IPS DF 6.9 (cell line): ENCODE data around the gene BAHCC1.

ENCODE experiments used
- DNase-seq: peaks from one replicate; pipeline ENCODE4 v3.0.0-alpha.2; 2013; ENCODE audit warnings: low read depth, low spot score
- H3K27ac ChIP-seq: one replicate; pipeline ENCODE4 v1.5.1; 2013; ENCODE audit warnings: low read length, control low read depth
- H3K27me3 ChIP-seq: 2 replicates; pipeline ENCODE4 v1.6.1; 2013; ENCODE audit warnings: mild to moderate bottlenecking, low read length; ENCODE audit not compliant: control insufficient read depth, insufficient read depth
- H3K36me3 ChIP-seq: 2 replicates; pipeline ENCODE4 v1.6.1; 2013; ENCODE audit warnings: low read length; ENCODE audit not compliant: control insufficient read depth, insufficient read depth
- H3K4me1 ChIP-seq: 2 replicates; pipeline ENCODE4 v1.6.1; 2013; ENCODE audit warnings: low read length; ENCODE audit not compliant: control insufficient read depth, insufficient read depth
- H3K4me3 ChIP-seq: 2 replicates; pipeline ENCODE4 v1.5.1; 2013; ENCODE audit warnings: mild to moderate bottlenecking, low read length
- H3K9me3 ChIP-seq: 2 replicates; pipeline ENCODE4 v1.6.1; 2013; ENCODE audit warnings: low read length, inconsistent platforms; ENCODE audit not compliant: control insufficient read depth, insufficient read depth
- WGBS: extraction: QIAGEN DNeasy Blood & Tissue Kit; methylation state at CpG from one replicate; pipeline ENCODE4 v1.1.7; 2013; ENCODE audit warnings: mixed read lengths, missing lambda C conversion rate; ENCODE audit not compliant: insufficient read length, insufficient coverage; 5-methylcytosine and 5-hydroxymethylcytosine counted together

BAHCC1 gene

DNA sequence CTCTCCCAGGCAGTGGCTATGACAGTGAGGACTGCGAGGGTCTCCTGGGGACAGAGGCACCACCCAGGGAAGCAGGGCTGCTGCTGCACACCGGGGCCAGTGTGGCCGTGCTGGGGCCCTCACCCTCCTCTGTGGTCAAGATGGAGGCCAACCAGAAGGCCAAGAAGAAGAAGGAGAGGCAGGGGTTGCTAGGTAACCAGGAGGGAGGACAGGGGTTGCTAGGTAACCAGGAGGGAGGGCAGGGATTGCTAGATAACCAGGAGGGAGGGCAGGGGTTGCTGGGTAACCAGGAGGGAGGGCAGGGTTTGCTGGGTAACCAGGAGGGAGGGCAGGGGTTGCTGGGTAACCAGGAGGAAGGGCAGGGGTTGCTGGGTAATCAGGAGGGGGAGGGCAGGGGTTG, 62.1 kb downstream of the BAHCC1 start:
- Histone ChIP-seq H3K27ac (no peak overlapping the region), H3K4me1 (peaks cover 10% of the 10 kb centered on the region), H3K27me3 (no peaks in the 10 kb centered on the region), H3K36me3 (no peaks in the 10 kb centered on the region; the same call in 1 of the 2 replicates), H3K9me3 (no peaks in the 10 kb centered on the region), H3K4me3 (no peak overlapping the region)
- no CpG with 5 or more reads among the region's 3 CpGs for WGBS
- no peak for DNase-seq

DNA sequence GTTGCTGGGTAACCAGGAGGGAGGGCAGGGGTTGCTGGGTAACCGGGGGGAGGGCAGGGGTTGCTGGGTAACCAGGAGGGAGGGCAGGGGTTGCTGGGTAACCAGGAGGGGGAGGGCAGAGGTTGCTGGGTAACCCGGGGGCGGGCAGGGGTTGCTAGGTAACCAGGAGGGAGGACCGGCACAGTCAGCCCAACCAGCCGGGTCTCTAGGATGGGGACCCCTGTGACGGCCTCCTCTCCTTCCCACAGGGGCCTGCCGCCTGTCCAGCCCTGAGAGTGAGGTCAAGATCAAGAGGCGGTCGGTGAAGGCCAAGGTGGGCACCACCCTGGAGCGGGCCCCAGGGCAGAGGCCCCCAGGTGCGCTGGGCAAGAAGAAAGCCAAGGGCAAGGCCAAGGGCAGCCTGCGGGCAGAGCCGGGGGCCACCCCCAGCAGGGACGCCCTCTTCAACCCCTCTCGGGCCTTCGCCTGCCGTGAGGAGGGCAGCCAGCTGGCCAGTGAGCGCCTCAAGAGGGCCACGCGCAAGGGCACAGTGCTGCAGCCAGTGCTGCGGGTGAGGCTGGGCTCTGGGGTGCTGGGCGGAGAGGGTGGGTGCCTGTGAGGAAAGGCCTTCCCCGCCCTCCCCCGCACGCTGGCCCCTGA, 62.8 kb downstream of the BAHCC1 start:
- no peak overlapping the region for H3K4me3 ChIP-seq
- H3K9me3 ChIP-seq = no peaks in the 10 kb centered on the region
- H3K27ac ChIP-seq = no peak overlapping the region
- peaks cover 10% of the 10 kb centered on the region for H3K4me1 ChIP-seq
- no peaks in the 10 kb centered on the region for H3K27me3 ChIP-seq
- no CpG with 5 or more reads among the region's 25 CpGs for WGBS
- no peaks in the 10 kb centered on the region; the same call in 1 of the 2 replicates for H3K36me3 ChIP-seq
- no peak for DNase-seq

DNA sequence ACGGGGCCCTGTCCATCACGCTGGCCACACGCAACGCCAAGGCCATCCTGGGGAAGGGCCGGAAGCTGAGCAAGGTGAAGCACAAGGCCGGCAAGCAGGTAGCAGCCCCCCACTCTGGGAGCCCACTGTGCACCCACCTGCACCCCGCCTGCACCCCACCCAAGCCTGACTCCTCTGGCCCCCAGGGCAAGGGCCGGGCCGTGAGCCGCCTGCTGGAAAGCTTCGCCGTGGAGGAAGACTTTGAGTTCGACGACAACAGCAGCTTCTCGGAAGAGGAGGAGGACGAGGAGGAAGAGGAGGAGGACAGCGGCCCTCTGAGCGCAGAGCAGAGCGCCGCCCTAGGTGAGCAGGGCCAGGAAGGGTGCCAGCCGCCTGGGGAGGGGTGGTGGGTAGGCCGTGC, 63.4 kb downstream of the BAHCC1 start:
- Histone ChIP-seq H3K27me3 (no peaks in the 10 kb centered on the region), H3K4me1 (peaks cover 10% of the 10 kb centered on the region), H3K36me3 (no peaks in the 10 kb centered on the region; the same call in 1 of the 2 replicates), H3K27ac (no peak overlapping the region), H3K9me3 (no peaks in the 10 kb centered on the region), H3K4me3 (no peak overlapping the region)
- no peak for DNase-seq
- no CpG with 5 or more reads among the region's 22 CpGs for WGBS

DNA sequence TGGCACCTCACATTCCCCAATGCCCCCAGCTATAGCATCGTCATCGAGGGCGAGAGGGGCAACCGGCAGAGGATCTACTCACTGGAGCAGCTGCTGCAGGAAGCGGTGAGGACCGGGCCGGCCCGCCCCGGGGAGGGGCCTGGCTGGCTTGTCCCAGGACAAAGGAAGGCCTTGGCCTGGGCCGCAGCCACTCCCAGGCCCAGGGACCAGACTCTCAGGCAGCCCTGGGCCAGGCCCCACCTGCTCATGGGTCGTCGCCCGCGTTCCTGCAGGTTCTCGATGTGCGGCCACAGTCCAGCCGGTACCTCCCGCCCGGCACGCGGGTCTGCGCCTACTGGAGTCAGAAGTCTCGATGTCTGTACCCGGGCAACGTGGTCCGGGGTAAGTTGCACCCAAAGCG, 64.0 kb downstream of the BAHCC1 start:
- H3K4me1 ChIP-seq = peaks cover 10% of the 10 kb centered on the region
- no peaks in the 10 kb centered on the region for H3K9me3 ChIP-seq
- H3K4me3 ChIP-seq = no peak overlapping the region
- H3K27ac ChIP-seq = no peak overlapping the region
- DNase-seq = no peak
- no peaks in the 10 kb centered on the region for H3K27me3 ChIP-seq
- WGBS = no CpG with 5 or more reads among the region's 27 CpGs
- no peaks in the 10 kb centered on the region; the same call in 1 of the 2 replicates for H3K36me3 ChIP-seq

DNA sequence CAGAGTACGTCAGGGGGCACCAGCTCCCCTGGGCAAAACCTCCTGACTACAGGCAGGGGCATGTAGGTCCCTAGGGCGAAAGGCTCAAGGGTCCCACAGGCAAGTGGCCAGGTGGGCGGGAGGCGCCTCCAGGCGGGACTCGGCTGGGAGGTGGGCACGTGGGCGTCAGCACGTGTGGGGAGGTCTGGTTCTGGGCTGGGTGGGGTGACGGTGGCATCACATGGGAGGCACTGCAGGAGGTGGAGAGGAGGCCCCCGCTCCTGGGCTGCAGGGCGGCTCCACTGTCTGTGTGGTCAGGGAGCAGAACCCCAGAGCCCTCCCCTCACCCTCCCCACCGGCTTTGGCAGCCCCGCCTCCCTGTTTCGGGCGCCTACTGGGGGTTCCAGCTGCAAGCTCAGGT, 64.6 kb downstream of the BAHCC1 start:
- Histone ChIP-seq H3K4me1 (peaks cover 10% of the 10 kb centered on the region), H3K36me3 (no peaks in the 10 kb centered on the region; the same call in 1 of the 2 replicates), H3K27me3 (no peaks in the 10 kb centered on the region), H3K9me3 (no peaks in the 10 kb centered on the region), H3K4me3 (no peak overlapping the region), H3K27ac (no peak overlapping the region)
- WGBS = no CpG with 5 or more reads among the region's 16 CpGs
- no peak for DNase-seq

DNA sequence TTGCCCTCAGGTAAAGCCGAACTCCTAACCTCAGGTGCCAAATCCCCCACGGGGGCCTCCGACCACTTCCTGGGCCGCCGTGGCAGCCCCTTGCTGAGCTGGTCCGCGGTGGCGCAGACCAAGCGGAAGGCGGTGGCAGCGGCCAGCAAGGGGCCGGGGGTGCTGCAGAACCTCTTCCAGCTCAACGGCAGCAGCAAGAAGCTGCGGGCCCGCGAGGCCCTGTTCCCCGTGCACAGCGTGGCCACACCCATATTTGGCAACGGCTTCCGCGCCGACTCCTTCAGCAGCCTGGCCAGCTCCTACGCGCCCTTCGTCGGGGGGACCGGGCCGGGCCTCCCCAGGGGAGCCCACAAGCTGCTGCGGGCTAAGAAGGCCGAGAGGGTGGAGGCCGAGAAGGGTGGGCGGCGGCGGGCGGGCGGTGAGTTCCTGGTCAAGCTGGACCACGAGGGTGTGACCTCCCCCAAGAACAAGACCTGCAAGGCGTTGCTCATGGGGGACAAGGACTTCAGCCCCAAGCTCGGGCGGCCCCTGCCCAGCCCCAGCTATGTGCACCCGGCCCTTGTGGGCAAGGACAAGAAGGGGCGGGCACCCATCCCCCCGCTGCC, 65.7 kb downstream of the BAHCC1 start:
- Histone ChIP-seq H3K4me3 (no peak overlapping the region), H3K27me3 (no peaks in the 10 kb centered on the region), H3K4me1 (peaks cover 10% of the 10 kb centered on the region), H3K9me3 (no peaks in the 10 kb centered on the region), H3K36me3 (no peaks in the 10 kb centered on the region; the same call in 1 of the 2 replicates), H3K27ac (no peak overlapping the region)
- no peak for DNase-seq
- WGBS = no CpG with 5 or more reads among the region's 43 CpGs

DNA sequence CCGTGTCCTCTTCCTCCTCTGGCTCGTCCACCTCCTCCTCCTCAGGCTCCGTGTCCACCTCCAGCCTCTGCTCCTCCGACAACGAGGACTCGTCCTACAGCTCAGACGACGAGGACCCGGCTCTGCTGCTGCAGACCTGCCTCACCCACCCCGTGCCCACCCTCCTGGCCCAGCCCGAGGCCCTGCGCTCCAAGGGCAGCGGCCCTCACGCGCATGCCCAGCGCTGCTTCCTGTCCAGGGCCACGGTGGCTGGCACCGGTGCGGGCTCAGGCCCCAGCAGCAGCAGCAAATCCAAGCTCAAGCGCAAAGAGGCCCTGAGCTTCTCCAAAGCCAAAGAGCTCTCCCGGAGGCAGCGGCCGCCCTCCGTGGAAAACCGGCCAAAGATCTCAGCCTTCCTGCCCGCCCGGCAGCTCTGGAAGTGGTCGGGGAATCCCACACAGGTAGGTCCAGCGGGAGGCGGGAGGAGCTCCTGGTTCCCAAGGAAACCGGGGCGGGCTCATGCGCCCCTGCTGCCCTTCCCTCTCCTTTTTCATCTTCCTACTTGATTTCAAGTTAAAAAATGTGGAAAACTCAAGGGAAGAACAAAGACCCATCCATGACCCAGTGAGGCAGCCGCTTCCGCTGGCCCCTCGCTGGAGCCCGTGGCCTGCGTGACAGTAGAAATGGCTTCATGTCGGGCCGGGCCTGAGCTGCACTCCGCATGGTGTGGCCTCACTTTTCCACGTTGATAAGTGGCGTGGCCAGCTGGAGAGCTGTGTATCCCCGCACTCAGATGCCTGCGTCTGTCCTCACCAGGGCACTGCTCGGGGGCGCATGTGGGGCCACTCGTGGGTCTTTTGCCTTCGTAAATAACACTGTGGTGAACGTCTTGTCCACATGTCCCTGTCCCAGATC, 66.6 kb downstream of the BAHCC1 start:
- Histone ChIP-seq H3K27me3 (no peaks in the 10 kb centered on the region), H3K9me3 (no peaks in the 10 kb centered on the region), H3K4me3 (no peak overlapping the region), H3K27ac (no peak overlapping the region), H3K36me3 (no peaks in the 10 kb centered on the region), H3K4me1 (peaks cover 8% of the 10 kb centered on the region)
- WGBS = no CpG with 5 or more reads among the region's 50 CpGs
- DNase-seq = no peak

DNA sequence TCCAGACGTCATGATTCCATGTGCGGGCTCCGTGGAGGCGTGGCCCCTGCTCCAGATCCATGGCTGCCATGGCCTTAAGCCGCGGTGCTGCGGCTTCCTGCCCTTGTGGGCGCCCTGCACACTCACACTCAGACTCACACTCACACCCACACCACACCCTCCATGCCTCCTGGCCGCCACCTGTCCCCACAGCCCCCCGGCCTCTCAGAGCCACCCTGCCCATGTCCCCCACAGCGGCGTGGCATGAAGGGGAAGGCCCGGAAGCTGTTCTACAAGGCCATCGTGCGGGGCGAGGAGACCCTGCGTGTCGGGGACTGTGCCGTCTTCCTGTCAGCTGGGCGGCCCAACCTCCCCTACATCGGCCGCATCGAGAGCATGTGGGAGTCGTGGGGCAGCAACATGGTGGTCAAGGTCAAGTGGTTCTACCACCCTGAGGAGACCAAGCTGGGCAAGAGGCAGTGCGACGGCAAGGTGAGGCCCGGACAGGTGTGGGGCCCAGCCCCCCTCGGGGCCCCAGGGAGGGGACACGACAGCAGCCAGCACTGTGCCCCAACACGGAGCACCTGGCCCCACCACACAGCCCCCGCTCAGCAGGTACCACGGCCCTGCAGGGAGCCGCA, 67.4 kb downstream of the BAHCC1 start:
- H3K27me3 ChIP-seq = no peaks in the 10 kb centered on the region
- H3K27ac ChIP-seq = no peak overlapping the region
- no peak for DNase-seq
- H3K9me3 ChIP-seq = no peaks in the 10 kb centered on the region
- H3K4me3 ChIP-seq = no peak overlapping the region
- H3K4me1 ChIP-seq = peaks cover 4% of the 10 kb centered on the region; the same call in 1 of the 2 replicates
- no CpG with 5 or more reads among the region's 33 CpGs for WGBS
- no peaks in the 10 kb centered on the region for H3K36me3 ChIP-seq

DNA sequence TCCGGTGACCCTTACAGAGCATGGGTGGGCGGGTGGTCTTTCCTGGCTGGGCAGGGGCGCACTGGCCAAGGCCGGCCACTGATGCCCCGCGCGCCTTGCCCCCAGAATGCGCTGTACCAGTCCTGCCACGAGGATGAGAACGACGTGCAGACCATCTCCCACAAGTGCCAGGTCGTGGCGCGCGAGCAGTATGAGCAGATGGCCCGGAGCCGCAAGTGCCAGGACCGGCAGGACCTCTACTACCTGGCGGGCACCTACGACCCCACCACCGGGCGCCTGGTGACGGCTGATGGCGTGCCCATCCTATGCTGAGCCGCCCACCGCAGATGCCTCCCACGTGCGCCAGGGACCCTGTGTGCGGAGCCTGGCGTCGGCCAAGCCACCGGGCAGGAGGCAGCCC, 68.2 kb downstream of the BAHCC1 start:
- Histone ChIP-seq H3K9me3 (no peaks in the 10 kb centered on the region), H3K27me3 (no peaks in the 10 kb centered on the region)
- WGBS = no CpG with 5 or more reads among the region's 32 CpGs

DNA sequence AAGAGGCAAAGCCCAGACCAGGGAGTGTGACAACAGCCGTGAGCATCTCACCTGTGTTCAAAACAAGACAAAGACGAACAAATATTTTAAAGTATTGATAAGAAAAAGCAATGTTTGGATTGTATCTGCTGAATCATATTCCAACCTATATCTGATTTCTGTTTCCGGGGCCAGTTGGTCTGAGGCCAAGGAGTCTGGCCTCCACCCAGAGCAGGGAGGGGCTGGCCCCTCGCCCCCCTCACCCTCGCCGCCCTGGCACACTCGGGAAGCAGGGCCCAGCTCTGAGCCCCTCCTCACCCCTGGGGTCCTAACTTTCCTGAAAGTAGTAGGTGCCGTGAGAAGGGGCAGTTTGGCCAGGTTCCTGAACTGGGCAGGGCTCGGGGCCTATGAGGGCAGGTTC, 69.3 kb downstream of the BAHCC1 start:
- DNase-seq = no peak
- Histone ChIP-seq H3K4me1 (peaks cover 4% of the 10 kb centered on the region; the same call in 1 of the 2 replicates), H3K4me3 (no peak overlapping the region), H3K36me3 (no peaks in the 10 kb centered on the region), H3K9me3 (no peaks in the 10 kb centered on the region), H3K27ac (no peak overlapping the region), H3K27me3 (no peaks in the 10 kb centered on the region)
- WGBS = no CpG with 5 or more reads among the region's 9 CpGs

More for the DNA sequence above, 68.2 kb downstream of the BAHCC1 start:
- no peak overlapping the region for H3K4me3 ChIP-seq
- no peak overlapping the region for H3K27ac ChIP-seq
- peaks cover 4% of the 10 kb centered on the region; the same call in 1 of the 2 replicates for H3K4me1 ChIP-seq
- DNase-seq = no peak
- no peaks in the 10 kb centered on the region for H3K36me3 ChIP-seq
